GM12878 (cell line): ENCODE results near the gene CD34. TPM values are rescaled to one million over a fixed set of nuclear protein-coding genes. Genes with fewer than 3 reads are reported as not detected.

ENCODE experiments used
- ATAC-seq: fragments of 200-7000 bp; cut with Tn5 transposase; 3 replicates; pipeline ENCODE4 v1.9.1; 2020; ENCODE audit warnings: mild to moderate bottlenecking, moderate library complexity
- BruUV-seq: library from RNA; stranded (reverse); fragments of 400-500 nt; replicated peaks from 2 replicates; lab custom pipeline; 2021; lab: Mats Ljungman, UMichigan
- CTCF ChIA-PET: fragments of 300-600 bp; sonication (Branson Sonifier 250); formaldehyde crosslinking; extraction: SDS; loops from one replicate; lab custom pipeline; 2021; ENCODE audit warnings: inconsistent platforms; lab: Yijun Ruan, JAX
- POLR2A ChIA-PET: fragments of 350-600 bp; formaldehyde crosslinking; extraction: SDS; loops from one replicate; lab custom pipeline; 2021; ENCODE audit warnings: inconsistent platforms; lab: Charles Lee
- RAD21 ChIA-PET: fragments of 300-600 bp; sonication (Branson Sonifier 250); formaldehyde crosslinking; loops from one replicate; lab custom pipeline; 2023; ENCODE audit warnings: antibody characterized with exemption; ENCODE audit not compliant: unreplicated experiment; lab: Charles Lee
- SMC1A ChIA-PET: fragments of 300-600 bp; sonication (Branson Sonifier 250); formaldehyde crosslinking; loops from one replicate; lab custom pipeline; 2023; ENCODE audit not compliant: unreplicated experiment, uncharacterized antibody; lab: Charles Lee
- DNase-seq: peaks from one replicate; pipeline ENCODE4 v3.0.0-alpha.2; 2011; ENCODE audit warnings: low read depth, low spot score
- FAIRE-seq: peaks from 3 replicates; lab custom pipeline; 2011; peaks lifted over from hg19 to GRCh38; lab: Jason Lieb, UNC
- H2AFZ ChIP-seq: 2 replicates; pipeline ENCODE4 v1.6.0; 2011; ENCODE audit warnings: low read depth, low read length, control low read depth; ENCODE audit not compliant: control insufficient read depth
- H3K27ac ChIP-seq: 2 replicates; pipeline ENCODE4 v1.5.1; 2011; ENCODE audit warnings: control low read depth; ENCODE audit not compliant: control insufficient read depth, insufficient read depth
- H3K27me3 ChIP-seq, 2 experiments: replicated peaks in 1 of 2; 2 replicates each; pipeline versions ENCODE4 v1.6.0 to v1.6.1; 2011; ENCODE audit warnings: low read length in 1 of 2; ENCODE audit not compliant: control insufficient read depth in 2 of 2, insufficient read depth in 2 of 2
- H3K36me3 ChIP-seq, 2 experiments: 2 replicates each; pipeline ENCODE4 v1.5.1; 2011; ENCODE audit warnings: low read length in 1 of 2; ENCODE audit not compliant: control insufficient read depth in 2 of 2, insufficient read depth in 2 of 2
- H3K4me1 ChIP-seq: 2 replicates; pipeline ENCODE4 v1.6.1; 2011; ENCODE audit warnings: mild to moderate bottlenecking, low read length, moderate library complexity, mixed read lengths; ENCODE audit not compliant: control insufficient read depth, insufficient read depth
- H3K4me2 ChIP-seq: 2 replicates; pipeline ENCODE4 v1.6.0; 2011; ENCODE audit warnings: control low read depth; ENCODE audit not compliant: control insufficient read depth, insufficient read depth
- H3K4me3 ChIP-seq: fragments of 200-600 bp; sonication (generic); 2 replicates; pipeline ENCODE4 v1.5.1; 2016
- H3K79me2 ChIP-seq: 2 replicates; pipeline ENCODE4 v1.6.0; 2011; ENCODE audit warnings: low read length; ENCODE audit not compliant: control insufficient read depth, insufficient read depth
- H3K9ac ChIP-seq: 2 replicates; pipeline ENCODE4 v1.8.0; 2011; ENCODE audit warnings: low read length, control low read depth, mixed read lengths; ENCODE audit not compliant: control insufficient read depth, insufficient read depth
- H3K9me3 ChIP-seq: replicated peaks from 3 replicates; pipeline ENCODE4 v1.5.1; 2011; ENCODE audit warnings: mild to moderate bottlenecking, low read length; ENCODE audit not compliant: control insufficient read depth, insufficient read depth
- H4K20me1 ChIP-seq: 2 replicates; pipeline ENCODE4 v1.6.0; 2011; ENCODE audit not compliant: control insufficient read depth, insufficient read depth
- BHLHE40 ChIP-seq, 2 experiments: fragments of 450-650 bp in 1 of 2; IDR thresholded peaks; 2 replicates each; pipeline ENCODE4 v1.6.1; 2011 to 2017; ENCODE audit warnings: low read depth in 2 of 2, borderline replicate concordance in 1 of 2, improper control_type of control experiment in 1 of 2, low read length in 1 of 2, mild to moderate bottlenecking in 1 of 2
- CHD2 ChIP-seq: IDR thresholded peaks from 2 replicates; pipeline ENCODE4 v1.6.1; 2011; ENCODE audit warnings: low read depth, low read length, improper control_type of control experiment, borderline replicate concordance
- FOXK2 ChIP-seq: fragments of 450-650 bp; IDR thresholded peaks from 2 replicates; pipeline ENCODE4 v1.6.1; 2017; ENCODE audit warnings: mild to moderate bottlenecking, moderate library complexity
- HDAC2 ChIP-seq: fragments of 200-600 bp; sonication (generic); IDR thresholded peaks from 2 replicates; pipeline ENCODE4 v1.6.1; 2017
- JUNB ChIP-seq: IDR thresholded peaks from 2 replicates; pipeline ENCODE4 v1.6.1; 2016; ENCODE audit warnings: antibody characterized with exemption, mild to moderate bottlenecking
- MTA3 ChIP-seq: IDR thresholded peaks from 2 replicates; pipeline ENCODE4 v1.6.1; 2012; ENCODE audit warnings: low read length, inconsistent platforms, borderline replicate concordance
- NFYA ChIP-seq: IDR thresholded peaks from 2 replicates; pipeline ENCODE4 v1.6.1; 2011; ENCODE audit warnings: low read depth, mild to moderate bottlenecking, low read length, improper control_type of control experiment, borderline replicate concordance
- NR2F1 ChIP-seq: fragments of 450-650 bp; conservative IDR thresholded peaks from 2 replicates; pipeline ENCODE4 v1.6.1; 2017; ENCODE audit warnings: mild to moderate bottlenecking
- POLR2AphosphoS2 ChIP-seq: IDR thresholded peaks from 2 replicates; pipeline ENCODE4 v1.6.1; 2011; ENCODE audit warnings: low read depth, mild to moderate bottlenecking, low read length, improper control_type of control experiment, moderate library complexity
- RAD21 ChIP-seq: IDR thresholded peaks from 2 replicates; pipeline ENCODE4 v1.6.1; 2011; ENCODE audit warnings: mild to moderate bottlenecking, low read depth, low read length, moderate library complexity; ENCODE audit not compliant: insufficient read depth
- RELA ChIP-seq: fragments of 450-650 bp; IDR thresholded peaks from 2 replicates; pipeline ENCODE4 v1.8.0; 2014; ENCODE audit warnings: borderline replicate concordance; ENCODE audit not compliant: partially characterized antibody
- SMAD5 ChIP-seq: IDR thresholded peaks from 2 replicates; pipeline ENCODE4 v1.6.1; 2016; ENCODE audit warnings: antibody characterized with exemption, low read depth
- SMARCA5 ChIP-seq: fragments of 450-650 bp; IDR thresholded peaks from 2 replicates; pipeline ENCODE4 v1.6.1; 2017; ENCODE audit warnings: mild to moderate bottlenecking
- TCF12 ChIP-seq: IDR thresholded peaks from 2 replicates; pipeline ENCODE4 v1.6.1; 2011; ENCODE audit warnings: low read depth, mild to moderate bottlenecking, low read length
- YY1 ChIP-seq: IDR thresholded peaks from 2 replicates; pipeline ENCODE4 v1.6.1; 2011; ENCODE audit warnings: low read depth, mild to moderate bottlenecking, low read length
- WGBS: methylation state at CpG from one replicate; pipeline ENCODE4 v1.1.6; 2016; ENCODE audit warnings: low lambda C conversion rate; ENCODE audit not compliant: insufficient replicate concordance, insufficient coverage; ENCODE audit errors: missing lambda C conversion rate; 5-methylcytosine and 5-hydroxymethylcytosine counted together
- in situ Hi-C: fragments of 300-500 bp; cut with MboI; formaldehyde crosslinking; loops from 9 replicates; pipeline ENCODE4 v1.14.3; 2018; ENCODE audit warnings: mixed read lengths
- intact Hi-C: fragments of 100-400 bp; cut with micrococcal nuclease; formaldehyde crosslinking; loops from one replicate; pipeline ENCODE4 v1.14.2; 2022; ENCODE audit not compliant: unreplicated experiment
- polyA plus RNA-seq, 11 experiments: library from polyadenylated mRNA; depleted of rRNA in 4 of 11; unstranded in 6 of 11; stranded (reverse) in 5 of 11; fragments of >200 nt; fragmentation: Nextera tagmentation in 4 of 11; fragmentation: Illumina TruSeq in 1 of 11; extraction: Ambion mirVana in 4 of 11; extraction: Trizol in 1 of 11; gene quantifications; 1 replicate in 1 of 11; 2 replicates in 10 of 11; pipeline versions ENCODE4 v1.2.1 to v1.2.3, GENCODE V29; 2011 to 2016; ENCODE audit warnings: inconsistent platforms in 2 of 11, missing spikeins in 2 of 11, low read depth in 1 of 11
- total RNA-seq, 4 experiments: library from RNA; depleted of rRNA in 3 of 4; stranded (reverse); fragments of >200 nt in 3 of 4; fragmentation: Illumina TruSeq in 1 of 4; extraction: Trizol in 1 of 4; gene quantifications; 2 replicates each; pipeline versions ENCODE4 v1.2.1 to v1.2.3, GENCODE V29; 2013 to 2021
- TF ChIP-seq, protein P1 (sequence below): fragments of 450-650 bp; IDR thresholded peaks from 2 replicates; pipeline ENCODE4 v1.6.1; 2017; ENCODE audit warnings: borderline replicate concordance
- TF ChIP-seq, protein P2 (sequence below): fragments of 450-650 bp; IDR thresholded peaks from 2 replicates; pipeline ENCODE4 v1.6.1; 2016; ENCODE audit warnings: mild to moderate bottlenecking
- TF ChIP-seq, protein P3 (sequence below): IDR thresholded peaks from 2 replicates; pipeline ENCODE4 v1.6.1; 2011; ENCODE audit warnings: borderline replicate concordance, low read depth, mild to moderate bottlenecking, moderate library complexity, mixed read lengths, low read length; ENCODE audit not compliant: insufficient read depth; ENCODE audit errors: extremely low read length

Gene CD34
- total and polyA plus RNA-seq, 10 of the 15 experiments (the other 5 are each of a cell fraction or from before 2014, with no cell fraction given), result under 0.01 to 0.08 (median 0.02) TPM; not detected in 6

- no TSS peak for BruUV-seq
- no peak for DNase-seq
- Histone ChIP-seq H4K20me1 (no peaks in the 10 kb centered on the region), H3K4me3 (no peak overlapping the region), H3K4me2 (no peak overlapping the region), H3K36me3 (no peaks in the 10 kb centered on the region), H3K4me1 (no peaks in the 10 kb centered on the region), H3K27ac (no peak overlapping the region), H3K27me3 (peaks cover 0 to 9% of the 10 kb centered on the region in 2 experiments), H3K9me3 (no peaks in the 10 kb centered on the region), H3K9ac (no peak overlapping the region), H2AFZ (no peak overlapping the region), H3K79me2 (no peaks in the 10 kb centered on the region)
- SMC1A ChIA-PET, result interaction anchor here (1.2 to 2.0 kb wide), 2 partner anchors 10 to 26 kb away, joined by 3 to 5 read pairs; no protein-coding TSS in a partner anchor
- CTCF ChIA-PET, result interaction anchor here (1.4 kb wide), 1 partner anchor 40 kb away, joined by 3 read pairs; no protein-coding TSS in a partner anchor
- no peak for ATAC-seq
- FAIRE-seq, result no peak
- intact Hi-C loops (no loop called here), in situ Hi-C loops (no loop called here)
- RAD21 ChIA-PET, result interaction anchor here (1.2 kb wide), 1 partner anchor 38 kb away, joined by 5 read pairs; no protein-coding TSS in a partner anchor
- WGBS, result 29% methylated on average over 5 of the region's 5 CpGs
- TF ChIP-seq, protein P1, sequence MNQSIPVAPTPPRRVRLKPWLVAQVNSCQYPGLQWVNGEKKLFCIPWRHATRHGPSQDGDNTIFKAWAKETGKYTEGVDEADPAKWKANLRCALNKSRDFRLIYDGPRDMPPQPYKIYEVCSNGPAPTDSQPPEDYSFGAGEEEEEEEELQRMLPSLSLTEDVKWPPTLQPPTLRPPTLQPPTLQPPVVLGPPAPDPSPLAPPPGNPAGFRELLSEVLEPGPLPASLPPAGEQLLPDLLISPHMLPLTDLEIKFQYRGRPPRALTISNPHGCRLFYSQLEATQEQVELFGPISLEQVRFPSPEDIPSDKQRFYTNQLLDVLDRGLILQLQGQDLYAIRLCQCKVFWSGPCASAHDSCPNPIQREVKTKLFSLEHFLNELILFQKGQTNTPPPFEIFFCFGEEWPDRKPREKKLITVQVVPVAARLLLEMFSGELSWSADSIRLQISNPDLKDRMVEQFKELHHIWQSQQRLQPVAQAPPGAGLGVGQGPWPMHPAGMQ, result no peak
- TF ChIP-seq TCF12 (no peak), BHLHE40 (IDR thresholded peaks at IDR 0.05; ENCODE audit: borderline replicate concordance in 1 of 2, low read depth in 2 of 2, low read length in 1 of 2) (no peak), SMAD5 (no peak), POLR2AphosphoS2 (no peak), SMARCA5 (no peak), YY1 (no peak), RAD21 (no peak), RELA (no peak), NFYA (no peak), HDAC2 (no peak), CHD2 (no peak), FOXK2 (no peak), MTA3 (no peak), JUNB (no peak), NR2F1 (no peak)
- TF ChIP-seq, protein P2, sequence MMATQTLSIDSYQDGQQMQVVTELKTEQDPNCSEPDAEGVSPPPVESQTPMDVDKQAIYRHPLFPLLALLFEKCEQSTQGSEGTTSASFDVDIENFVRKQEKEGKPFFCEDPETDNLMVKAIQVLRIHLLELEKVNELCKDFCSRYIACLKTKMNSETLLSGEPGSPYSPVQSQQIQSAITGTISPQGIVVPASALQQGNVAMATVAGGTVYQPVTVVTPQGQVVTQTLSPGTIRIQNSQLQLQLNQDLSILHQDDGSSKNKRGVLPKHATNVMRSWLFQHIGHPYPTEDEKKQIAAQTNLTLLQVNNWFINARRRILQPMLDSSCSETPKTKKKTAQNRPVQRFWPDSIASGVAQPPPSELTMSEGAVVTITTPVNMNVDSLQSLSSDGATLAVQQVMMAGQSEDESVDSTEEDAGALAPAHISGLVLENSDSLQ, result no peak
- TF ChIP-seq, protein P3, sequence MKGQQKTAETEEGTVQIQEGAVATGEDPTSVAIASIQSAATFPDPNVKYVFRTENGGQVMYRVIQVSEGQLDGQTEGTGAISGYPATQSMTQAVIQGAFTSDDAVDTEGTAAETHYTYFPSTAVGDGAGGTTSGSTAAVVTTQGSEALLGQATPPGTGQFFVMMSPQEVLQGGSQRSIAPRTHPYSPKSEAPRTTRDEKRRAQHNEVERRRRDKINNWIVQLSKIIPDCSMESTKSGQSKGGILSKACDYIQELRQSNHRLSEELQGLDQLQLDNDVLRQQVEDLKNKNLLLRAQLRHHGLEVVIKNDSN, result no peak
- POLR2A ChIA-PET, result no interaction called here
Measured at GRCh38 chr1:207923121-207923520, 12.2 kb upstream of the CD34 start.
